ENCODE measurements around the gene KIF6.

GRCh38 chr6:39360378-39360777 is 364.8 kb downstream of the KIF6 start:
- TF ChIP-seq CTCF (IDR thresholded peaks at IDR 0.05) (no peak), REST (IDR thresholded peaks at IDR 0.05; ENCODE audit: insufficient read depth in 1 of 2, low read depth in 2 of 2, low read length in 1 of 2) (no peak), POLR2AphosphoS5 (IDR thresholded peaks at IDR 0.05; ENCODE audit: low read depth, low read length) (no peak), TCF7L2 (IDR thresholded peaks at IDR 0.05; ENCODE audit: low read depth, low read length) (no peak), SIN3A (IDR thresholded peaks at IDR 0.05; ENCODE audit: borderline replicate concordance, insufficient read depth, low read depth, low read length) (no peak)

Measured in Panc1 (cell line).